DMS79 treated with DMSO at 0.1 percent for 48 hours (cell line): ENCODE measurements around the gene TMEM52B.
"Not testable (repeated sequence)": the region's sequence is repeated elsewhere in the genome, so short reads cannot be mapped to it uniquely, and the experiment has no call there.

Source experiments
- DNase-seq: peaks from one replicate; lab custom pipeline; 2025; lab: John Stamatoyannopoulos, UW

TMEM52B gene

GRCh38 chr12:10171973-10172728 lies 6.7 kb upstream of the TMEM52B start, which contains the start of gene OLR1:
TSS of gene OLR1 (minus strand) at chr12:10172132. CDS start at chr12:10172077, 55 bp downstream.
- DNase-seq, result no peak

GRCh38 chr12:10174986-10175614 lies 3.7 kb upstream of the TMEM52B start:
- no peak for DNase-seq

- DNase-seq, result no peak
Measured at GRCh38 chr12:10175846-10176636, 2.8 kb upstream of the TMEM52B start.

- no peak for DNase-seq
Measured at GRCh38 chr12:10179776-10180181, 947 bp downstream of the TMEM52B start.

GRCh38 chr12:10182354-10183049 lies 3.7 kb downstream of the TMEM52B start:
- DNase-seq, result no peak

- no peak for DNase-seq
Measured at GRCh38 chr12:10184261-10184843, 5.5 kb downstream of the TMEM52B start.

GRCh38 chr12:10186299-10186698 lies 7.5 kb downstream of the TMEM52B start:
- no peak for DNase-seq

GRCh38 chr12:10186958-10187357 lies 8.1 kb downstream of the TMEM52B start:
- DNase-seq, result not testable (repeated sequence)

- no peak for DNase-seq
Measured at GRCh38 chr12:10189653-10190052, 10.8 kb downstream of the TMEM52B start.

GRCh38 chr12:10190558-10191388 lies 11.9 kb downstream of the TMEM52B start:
- peak; percentile 10 for DNase-seq

- DNase-seq, result no peak
Measured at GRCh38 chr12:10191865-10192264, 13.0 kb downstream of the TMEM52B start.

- no peak for DNase-seq
Measured at GRCh38 chr12:10194160-10194670, 15.4 kb downstream of the TMEM52B start.

GRCh38 chr12:10196210-10196609 lies 17.4 kb downstream of the TMEM52B start:
- no peak for DNase-seq

GRCh38 chr12:10197879-10198278 lies 19.0 kb downstream of the TMEM52B start:
- DNase-seq, result no peak

GRCh38 chr12:10204495-10204894 lies 25.7 kb downstream of the TMEM52B start:
- not testable (repeated sequence) for DNase-seq

GRCh38 chr12:10205220-10205807 lies 26.5 kb downstream of the TMEM52B start:
- no peak for DNase-seq

- DNase-seq, result no peak
Measured at GRCh38 chr12:10207136-10207535, 28.3 kb downstream of the TMEM52B start.

GRCh38 chr12:10210225-10210624 lies 31.4 kb downstream of the TMEM52B start:
- no peak for DNase-seq

GRCh38 chr12:10211101-10211939 lies 32.5 kb downstream of the TMEM52B start:
- no peak for DNase-seq
